GM10847 (cell line): Measurements from ENCODE around the gene SUN1.

Experiments used
- POLR2A ChIP-seq: IDR thresholded peaks from 2 replicates; pipeline ENCODE4 v1.6.1; 2011; ENCODE audit not compliant: insufficient read length; ENCODE audit errors: extremely low read depth

The SUN1 gene

GRCh38 chr7:826230-826917, 5.9 kb upstream of the SUN1 start:
- no peak for TF ChIP-seq POLR2A

- no peak for TF ChIP-seq POLR2A
Measured at GRCh38 chr7:828793-829561, 3.3 kb upstream of the SUN1 start.

GRCh38 chr7:830069-830468, 2.2 kb upstream of the SUN1 start:
- TF ChIP-seq POLR2A: no peak

- no peak for TF ChIP-seq POLR2A
Measured at GRCh38 chr7:831596-832166, 595 bp upstream of the SUN1 start.

- no peak for TF ChIP-seq POLR2A
Measured at GRCh38 chr7:832968-833424, 720 bp downstream of the SUN1 start.

GRCh38 chr7:833601-834258, 1.5 kb downstream of the SUN1 start:
- TF ChIP-seq POLR2A: no peak

- TF ChIP-seq POLR2A: no peak
Measured at GRCh38 chr7:834277-834676, 2.0 kb downstream of the SUN1 start.

- TF ChIP-seq POLR2A: no peak
Measured at GRCh38 chr7:835021-835420, 2.7 kb downstream of the SUN1 start.

GRCh38 chr7:835485-836401, 3.5 kb downstream of the SUN1 start:
- no peak for TF ChIP-seq POLR2A

- TF ChIP-seq POLR2A: no peak
Measured at GRCh38 chr7:836429-836828, 4.2 kb downstream of the SUN1 start.

- TF ChIP-seq POLR2A: no peak
Measured at GRCh38 chr7:837001-837400, 4.7 kb downstream of the SUN1 start.

- TF ChIP-seq POLR2A: no peak
Measured at GRCh38 chr7:840001-840600, 7.8 kb downstream of the SUN1 start.

GRCh38 chr7:841943-842342, 9.7 kb downstream of the SUN1 start:
- no peak for TF ChIP-seq POLR2A

- TF ChIP-seq POLR2A: no peak
Measured at GRCh38 chr7:842431-843031, 10.3 kb downstream of the SUN1 start.
